Caco-2 (cell line): Measurements from ENCODE around the gene NDST1. TPM values are rescaled to one million over a fixed set of nuclear protein-coding genes. Genes with fewer than 3 reads are reported as not detected.

ENCODE experiments used
- BruUV-seq: library from RNA; stranded (reverse); fragments of 400-500 nt; replicated peaks from 2 replicates; lab custom pipeline; 2021; lab: Mats Ljungman, UMichigan
- CTCF ChIA-PET: fragments of 300-600 bp; sonication (Branson Sonifier 250); formaldehyde crosslinking; loops from one replicate; lab custom pipeline; 2022; ENCODE audit warnings: antibody characterized with exemption; lab: Charles Lee
- POLR2A ChIA-PET: fragments of 300-600 bp; sonication (Branson Sonifier 250); formaldehyde crosslinking; loops from one replicate; lab custom pipeline; 2022; ENCODE audit warnings: antibody characterized with exemption; lab: Charles Lee
- DNase-seq, 2 experiments: peaks; one replicate each; pipeline versions ENCODE4 v3.0.0 to v3.0.0-alpha.2; 2020 to 2022
- H3K27me3 ChIP-seq: replicated peaks from 2 replicates; pipeline ENCODE4 v1.6.0; 2011; ENCODE audit warnings: low read length; ENCODE audit not compliant: control insufficient read depth, insufficient read depth
- H3K36me3 ChIP-seq: 2 replicates; pipeline ENCODE4 v1.5.1; 2011; ENCODE audit warnings: low read length; ENCODE audit not compliant: control insufficient read depth, insufficient read depth
- H3K4me1 ChIP-seq: fragments of 250-450 bp; sonication (Bioruptor Pico); 2 replicates; pipeline ENCODE4 v1.5.1; 2020; ENCODE audit warnings: mild to moderate bottlenecking
- H3K4me3 ChIP-seq: 2 replicates; pipeline ENCODE4 v1.5.1; 2011; ENCODE audit warnings: low read depth, mild to moderate bottlenecking, control low read depth, low read length
- H3K9me3 ChIP-seq: fragments of 250-450 bp; sonication (Bioruptor Pico); 2 replicates; pipeline ENCODE4 v1.5.1; 2020; ENCODE audit warnings: mild to moderate bottlenecking, moderate library complexity
- H3K27ac Mint-ChIP-seq: one replicate; pipeline ENCODE4 v1.8.0; 2022; ENCODE audit warnings: mixed read lengths; ENCODE audit not compliant: unreplicated experiment
- H3K27me3 Mint-ChIP-seq: one replicate; pipeline ENCODE4 v1.8.0; 2022; ENCODE audit warnings: mixed read lengths; ENCODE audit not compliant: insufficient read depth, unreplicated experiment
- H3K36me3 Mint-ChIP-seq: one replicate; pipeline ENCODE4 v1.8.0; 2022; ENCODE audit warnings: mild to moderate bottlenecking, mixed read lengths; ENCODE audit not compliant: insufficient read depth, unreplicated experiment
- H3K4me1 Mint-ChIP-seq: one replicate; pipeline ENCODE4 v1.8.0; 2022; ENCODE audit warnings: low read depth, mixed read lengths; ENCODE audit not compliant: unreplicated experiment
- H3K4me3 Mint-ChIP-seq: one replicate; pipeline ENCODE4 v1.8.0; 2022; ENCODE audit warnings: mild to moderate bottlenecking, moderate library complexity, mixed read lengths; ENCODE audit not compliant: unreplicated experiment
- H3K9me3 Mint-ChIP-seq: one replicate; pipeline ENCODE4 v1.8.0; 2022; ENCODE audit warnings: mixed read lengths; ENCODE audit not compliant: unreplicated experiment
- CTCF ChIP-seq, 2 experiments: fragments of 200-600 bp in 1 of 2; IDR thresholded peaks; 1 replicate in 1 of 2; 2 replicates in 1 of 2; pipeline versions ENCODE4 v1.5.1 to v1.8.0; 2011 to 2022; ENCODE audit warnings: antibody characterized with exemption in 1 of 2, control low read depth in 1 of 2, inconsistent platforms in 1 of 2, low read depth in 1 of 2, low read length in 1 of 2, mild to moderate bottlenecking in 1 of 2, moderate library complexity in 1 of 2; ENCODE audit not compliant: insufficient read depth in 1 of 2, severe bottlenecking in 1 of 2, unreplicated experiment in 1 of 2
- intact Hi-C: fragments of 100-400 bp; cut with micrococcal nuclease; formaldehyde crosslinking; loops from one replicate; pipeline ENCODE4 v1.10.0; 2022; ENCODE audit not compliant: unreplicated experiment
- total RNA-seq: library from RNA; stranded (reverse); gene quantifications from 2 replicates; pipeline ENCODE4 v1.2.3, GENCODE V29; 2022

The NDST1 gene
- total RNA-seq, 1 experiment from 2014 or later: 110 TPM

- TF ChIP-seq CTCF (IDR thresholded peaks at IDR 0.05; ENCODE audit: insufficient read depth in 1 of 2, low read depth in 1 of 2, low read length in 1 of 2, severe bottlenecking in 1 of 2, unreplicated experiment in 1 of 2): no peak
- Histone ChIP-seq H3K36me3 (peaks cover 2% of the 10 kb centered on the region; the same call in 1 of the 2 replicates), H3K9me3 (no peaks in the 10 kb centered on the region), H3K27me3 (no peaks in the 10 kb centered on the region), H3K4me1 (peaks cover 41% of the 10 kb centered on the region), H3K4me3 (no peak overlapping the region)
- intact Hi-C loops: loop anchor here (2.0 kb wide), 1 partner anchor 14 kb away; no protein-coding TSS in a partner anchor
- Mint-ChIP-seq H3K27ac (peak overlapping the region; percentile 1), H3K4me1 (peaks cover 42% of the 10 kb centered on the region), H3K36me3 (peaks cover 50% of the 10 kb centered on the region), H3K27me3 (no peaks in the 10 kb centered on the region), H3K9me3 (no peaks in the 10 kb centered on the region), H3K4me3 (no peak overlapping the region)
- no TSS peak for BruUV-seq
- ChIA-PET POLR2A (interaction anchor here (0.5 kb wide), 1 partner anchor 51 kb away, joined by 3 read pairs; no protein-coding TSS in a partner anchor), CTCF (interaction anchor here (0.6 kb wide), 1 partner anchor 45 kb away, joined by 4 read pairs; no protein-coding TSS in a partner anchor)
- DNase-seq: no peak
These were observed 9.4 kb upstream of the NDST1 start for GRCh38 chr5:150498501-150498900.

DNA sequence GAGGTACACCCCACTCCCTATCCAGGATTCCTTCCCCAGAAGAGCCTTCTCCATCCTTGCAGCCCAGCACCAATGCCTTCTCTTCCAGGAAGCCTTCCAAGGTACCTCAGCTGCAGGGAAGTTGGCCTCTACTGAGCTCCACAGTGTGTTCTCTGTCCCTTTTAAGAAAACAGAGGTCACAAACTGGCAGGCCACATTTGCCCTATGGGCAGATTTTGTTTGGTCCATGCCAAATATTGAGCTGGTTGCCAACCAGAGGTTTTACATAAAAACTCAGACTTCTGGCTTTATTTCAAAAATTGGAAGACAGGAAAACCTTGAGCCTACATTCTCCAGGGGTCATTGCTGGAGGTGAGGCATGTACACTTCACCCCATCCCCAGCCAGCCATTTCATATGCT lies 9.0 kb upstream of the NDST1 start:
- DNase-seq: no peak
- BruUV-seq: no TSS peak
- CTCF ChIA-PET: no interaction called here
- POLR2A ChIA-PET: interaction anchor here (0.5 to 1.0 kb wide), 2 partner anchors 50 to 51 kb away, joined by 3 to 4 read pairs; no protein-coding TSS in a partner anchor
- no peak for TF ChIP-seq CTCF (IDR thresholded peaks at IDR 0.05; ENCODE audit: insufficient read depth in 1 of 2, low read depth in 1 of 2, low read length in 1 of 2, severe bottlenecking in 1 of 2, unreplicated experiment in 1 of 2)
- Mint-ChIP-seq H3K27ac (peak overlapping the region; percentile 66), H3K27me3 (no peaks in the 10 kb centered on the region), H3K4me1 (peaks cover 42% of the 10 kb centered on the region), H3K36me3 (peaks cover 46% of the 10 kb centered on the region), H3K4me3 (no peak overlapping the region), H3K9me3 (no peaks in the 10 kb centered on the region)
- Histone ChIP-seq H3K4me1 (peaks cover 41% of the 10 kb centered on the region), H3K36me3 (peaks cover 2% of the 10 kb centered on the region; the same call in 1 of the 2 replicates), H3K4me3 (no peak overlapping the region), H3K27me3 (no peaks in the 10 kb centered on the region), H3K9me3 (no peaks in the 10 kb centered on the region)
- intact Hi-C loops: loop anchor here (1.0 to 2.0 kb wide), 3 partner anchors 14 to 24 kb away; no protein-coding TSS in a partner anchor

DNA sequence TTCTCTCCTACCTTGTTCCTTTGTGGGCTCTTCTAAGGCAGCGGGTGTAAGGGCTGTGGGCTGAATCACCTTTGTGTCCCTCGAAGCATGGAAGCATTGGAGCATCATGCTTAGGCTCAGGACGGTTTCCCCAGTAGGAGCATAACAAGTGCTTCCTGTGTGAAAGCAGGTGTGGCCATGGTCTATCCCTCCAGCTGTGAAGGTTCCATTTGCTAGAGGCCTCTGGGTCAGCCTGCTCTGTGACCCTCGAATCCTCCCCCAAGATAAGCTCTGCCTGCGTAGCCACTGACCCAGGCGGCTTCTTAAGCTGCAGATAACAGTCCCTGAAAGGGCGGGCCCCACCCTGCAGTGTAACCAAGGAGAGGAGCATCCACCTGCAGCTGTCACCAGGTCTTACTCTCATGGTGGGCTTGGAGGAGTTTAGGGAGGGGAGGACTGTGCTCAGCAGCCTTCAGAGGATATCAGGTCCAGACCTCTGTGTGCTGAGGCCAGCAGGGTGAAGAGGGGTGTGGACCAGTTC lies 8.4 kb upstream of the NDST1 start:
- Histone ChIP-seq H3K4me3 (no peak overlapping the region), H3K36me3 (peaks cover 2% of the 10 kb centered on the region; the same call in 1 of the 2 replicates), H3K9me3 (no peaks in the 10 kb centered on the region), H3K27me3 (no peaks in the 10 kb centered on the region), H3K4me1 (peaks cover 41% of the 10 kb centered on the region)
- BruUV-seq: no TSS peak
- H3K27me3 Mint-ChIP-seq: no peaks in the 10 kb centered on the region
- DNase-seq: peak; percentile 64 to 78
- no peak for TF ChIP-seq CTCF (IDR thresholded peaks at IDR 0.05; ENCODE audit: insufficient read depth in 1 of 2, low read depth in 1 of 2, low read length in 1 of 2, severe bottlenecking in 1 of 2, unreplicated experiment in 1 of 2)
- intact Hi-C loops: loop anchor here (1.0 to 2.0 kb wide), 3 partner anchors 13 to 24 kb away; no protein-coding TSS in a partner anchor
- peaks cover 43% of the 10 kb centered on the region for H3K36me3 Mint-ChIP-seq
- ChIA-PET POLR2A (interaction anchor here (1.0 kb wide), 1 partner anchor 50 kb away, joined by 4 read pairs; no protein-coding TSS in a partner anchor), CTCF (interaction anchor here (0.7 to 1.1 kb wide), 3 partner anchors 12 to 45 kb away, joined by 3 read pairs; no protein-coding TSS in a partner anchor)
- no peaks in the 10 kb centered on the region for H3K9me3 Mint-ChIP-seq
- H3K4me1 Mint-ChIP-seq: peaks cover 42% of the 10 kb centered on the region
- H3K27ac Mint-ChIP-seq: peak overlapping the region; percentile 66
- H3K4me3 Mint-ChIP-seq: no peak overlapping the region
